HK-2 (cell line): ENCODE results near the gene EEA1.

Experiments used
- DNase-seq: peaks from one replicate; pipeline ENCODE4 v3.0.0-alpha.2; 2018; ENCODE audit not compliant: unreplicated experiment

EEA1 gene

DNA sequence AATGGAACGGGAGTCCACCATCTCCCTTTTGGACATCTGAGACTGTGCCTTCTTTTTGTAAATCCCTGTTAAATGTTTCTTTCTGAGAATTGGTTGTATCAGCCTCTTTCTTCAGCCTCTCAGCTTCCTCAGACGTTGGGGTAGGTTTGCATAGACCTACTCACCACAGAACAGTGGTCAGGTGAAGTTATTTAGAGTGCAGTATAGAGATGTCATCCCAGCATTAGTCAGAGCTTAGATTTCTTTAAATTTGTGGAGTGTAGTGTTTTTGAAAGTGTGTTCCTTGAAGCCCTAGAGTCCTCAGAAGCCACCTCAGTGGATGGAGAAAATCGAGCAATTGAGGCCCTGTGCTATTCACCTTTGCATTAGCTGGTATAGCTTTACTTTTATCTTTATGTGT is 8.9 kb upstream of the EEA1 start:
- no peak for DNase-seq

DNA sequence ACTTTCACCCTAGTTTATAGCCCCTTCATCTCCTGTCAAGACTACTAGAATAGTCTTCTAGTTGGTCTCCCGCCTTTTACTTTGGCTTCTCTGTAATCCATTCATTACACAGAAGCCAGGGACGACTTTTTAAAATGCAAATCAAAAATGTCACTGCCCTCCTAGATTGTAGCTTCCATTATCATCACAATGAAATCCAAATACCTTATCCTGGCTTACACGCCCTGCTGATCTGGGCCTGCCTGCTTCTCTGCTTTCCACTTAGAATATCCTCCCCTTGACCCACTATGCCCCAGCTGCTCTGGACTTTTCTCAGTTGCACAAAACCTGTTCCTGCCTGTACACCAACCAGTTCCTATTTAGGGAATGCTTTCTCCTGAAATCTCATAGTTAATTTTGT is 4.5 kb upstream of the EEA1 start:
- DNase-seq, result no peak

DNA sequence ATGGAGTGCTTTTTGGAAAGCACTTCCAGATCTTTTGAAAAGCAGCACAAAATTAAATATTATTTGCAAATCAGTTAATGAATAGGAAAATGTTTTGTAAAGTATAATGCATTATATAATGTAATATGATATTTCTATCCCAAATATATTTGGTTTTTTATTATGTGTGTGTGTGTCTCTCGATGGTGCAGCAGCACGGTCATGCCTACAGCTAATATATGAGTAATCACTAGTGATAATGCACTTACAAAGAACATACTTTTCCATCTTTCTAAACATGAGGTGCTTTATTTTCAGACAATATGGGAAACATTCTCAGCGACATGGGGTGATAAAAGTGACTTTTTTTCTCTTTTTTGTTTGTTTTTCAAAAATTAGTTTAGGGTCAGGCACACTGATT is 1.3 kb upstream of the EEA1 start:
- DNase-seq, result no peak

DNA sequence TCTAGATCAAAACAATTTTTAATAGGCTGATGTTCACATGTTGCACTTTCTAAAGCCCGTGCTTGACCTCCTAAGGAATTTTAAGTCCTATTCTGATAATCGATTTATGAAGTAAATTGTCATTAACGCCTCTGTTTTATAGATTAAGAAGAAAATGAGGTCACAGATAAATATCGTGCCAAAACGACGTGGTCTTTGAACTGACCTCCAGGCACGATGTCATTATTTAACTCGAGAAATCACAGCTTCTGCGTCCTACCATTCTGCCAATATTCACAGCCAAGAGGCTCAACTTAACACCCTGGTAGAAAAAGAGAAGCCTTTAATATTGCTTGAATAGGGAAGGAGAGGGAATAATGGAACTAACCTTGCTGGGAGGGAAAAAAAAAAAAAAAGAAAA is 888 bp upstream of the EEA1 start:
- DNase-seq, result no peak

DNA sequence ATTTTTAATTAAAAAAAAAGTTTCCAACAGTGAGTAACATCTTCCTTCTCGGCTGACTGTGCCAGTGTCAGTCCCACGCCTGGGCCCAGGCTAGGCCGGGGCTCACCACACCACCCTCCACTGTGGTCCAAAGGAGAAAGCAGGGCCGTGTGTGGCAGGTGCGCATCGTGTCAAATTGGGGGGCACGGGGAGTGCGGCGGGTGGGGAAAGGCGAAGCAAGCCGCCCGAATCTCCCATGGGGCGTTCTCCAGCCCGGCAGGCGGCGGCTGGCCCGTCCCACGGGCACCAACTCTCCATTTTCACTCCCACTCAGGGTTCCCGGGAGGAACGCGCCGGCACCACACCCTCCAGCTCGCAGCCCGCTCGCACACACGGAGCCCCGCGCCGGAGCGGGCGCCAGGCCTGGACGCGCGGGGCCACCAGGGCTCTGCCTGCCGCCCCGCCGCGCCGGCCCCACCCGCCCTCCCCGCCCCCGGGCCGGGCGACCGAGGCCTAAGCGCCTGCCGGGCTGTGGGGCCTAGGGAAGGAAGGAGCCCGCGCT is 604 bp downstream of the EEA1 start:
- no peak for DNase-seq

DNA sequence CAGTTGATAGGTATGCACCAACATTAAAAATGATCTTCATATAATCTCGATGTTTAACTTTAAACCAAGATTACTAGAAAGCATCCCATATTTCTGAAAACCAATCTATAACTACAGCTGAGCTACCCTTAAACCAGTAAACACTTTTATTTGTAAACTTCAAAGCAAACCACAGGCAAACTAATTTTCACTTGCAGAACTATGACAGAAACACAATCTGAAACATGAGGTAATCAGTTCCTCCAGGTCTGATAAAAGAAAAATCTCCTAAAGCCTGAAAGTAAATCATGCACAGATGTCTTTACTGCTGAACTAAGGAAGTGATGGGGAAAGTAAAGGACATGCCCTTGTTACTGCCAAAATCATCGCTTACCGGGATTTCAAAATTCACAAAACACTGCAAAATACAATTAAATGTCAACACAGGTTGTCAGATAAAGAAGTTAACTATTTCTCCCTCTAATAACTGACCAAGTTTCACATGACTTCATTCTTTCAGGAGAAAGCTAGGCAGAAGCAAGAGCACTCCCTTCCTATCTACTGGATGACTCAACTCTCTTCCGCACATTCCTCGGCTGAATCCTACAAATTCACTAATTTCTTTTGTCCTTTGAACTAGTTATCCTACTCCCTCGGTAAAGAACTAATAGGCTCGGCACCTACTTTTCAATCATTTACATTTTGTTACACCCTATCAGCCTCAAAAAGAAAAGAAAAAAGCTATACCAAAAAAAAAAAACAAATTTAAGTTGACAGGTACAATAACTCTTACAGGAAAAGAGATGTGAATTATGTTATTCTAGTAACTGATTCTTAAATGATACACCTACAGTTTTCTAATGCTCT is 1.4 kb downstream of the EEA1 start:
- no peak for DNase-seq

DNA sequence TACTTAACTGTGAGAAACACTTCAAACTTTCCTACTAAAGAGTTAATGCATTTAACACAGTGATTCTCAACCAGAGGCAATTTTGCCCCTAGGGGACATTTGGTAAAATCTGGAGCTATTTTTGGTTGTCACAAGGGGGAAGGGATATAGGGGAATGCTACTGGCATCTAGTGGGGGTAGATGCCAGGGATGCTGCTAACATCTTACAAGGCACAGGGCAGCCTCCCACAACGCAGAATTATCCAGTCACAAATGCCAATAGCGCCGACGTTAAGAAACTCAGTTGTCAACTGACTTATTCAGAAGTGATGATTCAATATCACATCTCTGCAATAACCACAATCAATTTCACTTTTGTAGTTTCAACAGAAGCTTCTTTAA is 2.0 kb downstream of the EEA1 start:
- DNase-seq, result no peak

DNA sequence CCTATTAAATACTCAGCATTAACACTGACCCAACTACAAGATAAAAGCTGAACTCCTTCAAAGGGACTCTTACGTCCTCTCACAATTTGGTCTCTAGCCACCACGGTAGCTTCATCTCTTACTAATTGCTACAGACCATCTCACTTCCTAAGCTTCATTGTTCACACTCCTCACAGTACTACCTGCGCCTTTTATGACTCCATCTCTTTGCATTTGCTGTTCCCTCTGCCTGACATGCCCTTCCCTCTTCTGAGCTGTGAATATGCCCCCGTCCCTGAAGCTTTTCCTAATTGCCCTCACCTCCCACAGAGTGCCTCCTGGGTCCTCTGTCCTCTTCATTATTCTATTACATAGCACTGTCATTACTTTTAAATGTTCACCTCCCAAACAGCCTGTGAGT is 2.5 kb downstream of the EEA1 start:
- no peak for DNase-seq

DNA sequence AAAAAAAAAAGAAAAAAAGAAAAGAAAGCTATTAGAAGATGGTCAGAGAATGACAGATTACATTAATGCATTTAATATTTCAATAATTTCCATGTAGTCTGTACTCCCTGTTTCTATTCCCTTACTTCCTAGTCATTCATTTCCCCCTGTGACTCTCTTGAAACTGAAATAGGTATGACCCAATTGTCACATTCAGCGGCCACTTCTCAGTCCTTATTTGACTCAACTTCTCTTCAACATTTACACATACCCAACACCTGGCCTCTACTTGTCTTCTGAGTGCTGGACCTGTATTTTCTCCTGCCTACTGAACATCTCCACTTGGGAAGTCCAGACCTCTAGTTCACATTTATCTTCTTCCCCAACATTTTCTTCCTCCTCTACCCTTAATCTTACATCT is 7.2 kb downstream of the EEA1 start:
- DNase-seq, result no peak

DNA sequence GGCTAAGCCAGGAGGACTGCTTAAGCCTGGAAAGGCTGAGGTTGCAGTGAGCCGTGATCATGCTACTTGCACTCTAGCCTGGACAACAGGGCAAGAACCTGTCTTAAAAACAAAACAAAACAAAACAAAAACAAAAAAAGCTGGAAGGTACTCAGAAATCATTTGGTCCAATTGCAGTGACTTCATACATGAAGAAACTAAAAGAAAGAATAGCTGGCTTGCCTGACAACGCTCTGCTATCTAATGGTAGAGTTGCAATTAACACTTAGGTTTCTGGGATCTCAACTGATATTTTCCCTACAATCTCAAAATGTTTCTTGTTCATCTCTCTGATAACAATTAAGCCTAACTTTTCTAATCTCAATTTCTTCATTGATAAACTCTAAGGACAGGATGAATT is 13.7 kb downstream of the EEA1 start:
- DNase-seq, result no peak

DNA sequence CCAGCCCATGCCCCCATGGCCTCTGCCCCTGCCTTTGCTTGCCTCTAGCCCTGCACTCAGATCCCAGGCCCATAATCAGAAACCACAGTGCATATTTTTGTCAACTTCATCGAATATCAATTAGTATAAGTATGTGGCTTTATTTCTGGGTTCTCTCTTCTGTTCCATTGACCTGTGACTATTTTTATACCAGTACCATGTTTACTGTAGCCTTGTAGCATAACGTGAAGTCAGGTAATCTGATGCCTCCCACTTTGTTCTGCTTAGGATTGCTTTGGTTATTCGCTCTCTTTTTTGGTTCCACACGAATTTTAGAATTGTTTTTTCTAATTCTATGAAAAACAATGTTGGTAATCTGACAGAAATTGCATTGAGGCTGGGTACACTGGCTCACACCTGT is 14.9 kb downstream of the EEA1 start:
- DNase-seq, result no peak

DNA sequence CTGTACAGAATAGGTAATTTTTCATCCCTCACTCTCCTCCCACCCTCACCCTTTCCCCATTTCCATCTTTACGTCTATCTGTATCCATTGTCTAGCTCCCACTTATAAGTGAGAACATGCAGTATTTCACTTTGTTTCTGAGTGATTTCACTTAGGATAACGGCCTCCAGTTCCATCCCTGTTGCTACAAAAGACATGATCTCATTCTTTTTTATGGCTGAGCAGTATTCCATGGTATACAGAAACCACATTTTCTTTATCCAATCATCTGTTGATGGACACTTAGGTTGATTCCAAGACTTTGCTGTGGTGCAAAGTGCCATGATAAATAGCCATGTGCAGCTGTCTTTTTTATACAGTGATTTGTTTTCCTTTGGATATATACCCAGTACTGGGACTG is 16.4 kb downstream of the EEA1 start:
- DNase-seq, result no peak

DNA sequence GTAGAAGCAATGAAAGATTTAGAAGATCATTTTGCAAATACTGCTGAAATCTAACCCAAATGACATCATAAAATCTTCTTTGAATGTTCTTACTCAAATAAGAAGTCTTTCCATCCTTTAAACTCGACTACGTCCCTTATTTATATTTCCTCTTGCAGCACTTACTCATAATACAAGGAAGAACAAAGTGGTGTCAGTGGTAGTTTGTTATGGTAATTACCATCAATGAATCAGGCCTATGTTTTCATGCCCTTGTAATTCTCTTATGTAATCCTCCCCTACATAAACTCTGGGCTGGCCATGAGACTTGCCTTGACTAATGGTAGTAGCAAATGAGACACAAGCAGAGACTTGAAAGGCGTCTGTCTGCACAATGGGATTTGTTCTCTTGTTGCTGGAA is 17.0 kb downstream of the EEA1 start:
- no peak for DNase-seq

DNA sequence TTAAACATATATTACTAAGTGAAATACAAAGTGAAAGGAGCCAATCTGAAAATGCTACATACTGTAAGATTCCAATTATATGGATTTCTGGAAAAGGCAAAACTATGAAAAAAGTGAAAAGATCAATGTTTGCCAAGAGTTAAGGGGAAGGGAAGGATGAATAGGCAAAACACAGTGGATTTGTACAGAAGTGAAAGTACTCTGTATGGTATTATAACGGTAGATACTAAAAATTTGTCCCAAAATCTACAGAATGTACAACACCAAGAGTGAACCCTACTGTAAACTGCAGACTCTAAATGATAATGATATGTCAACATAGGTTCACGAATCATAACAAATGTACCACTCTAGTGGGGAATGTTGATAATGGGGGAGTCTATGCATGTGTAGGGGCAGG is 17.8 kb downstream of the EEA1 start:
- DNase-seq, result no peak

DNA sequence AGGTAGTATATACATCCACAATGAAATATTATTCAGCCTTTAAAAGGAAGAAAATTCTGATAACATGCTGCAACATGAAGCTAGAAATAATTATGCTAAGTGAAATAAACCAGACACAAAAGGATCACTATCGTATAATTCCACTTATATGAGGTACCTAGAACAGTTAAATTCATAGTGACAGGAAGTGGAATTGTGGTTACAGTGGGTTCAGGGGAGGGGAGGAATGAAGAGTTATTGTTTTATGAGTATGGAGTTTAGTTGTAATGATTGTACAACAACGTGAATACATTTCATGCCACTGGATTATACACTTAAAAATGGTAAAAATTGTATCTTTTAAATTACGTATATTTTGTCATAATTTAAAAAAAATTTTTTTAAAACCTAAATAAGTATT is 21.0 kb downstream of the EEA1 start:
- DNase-seq, result no peak

DNA sequence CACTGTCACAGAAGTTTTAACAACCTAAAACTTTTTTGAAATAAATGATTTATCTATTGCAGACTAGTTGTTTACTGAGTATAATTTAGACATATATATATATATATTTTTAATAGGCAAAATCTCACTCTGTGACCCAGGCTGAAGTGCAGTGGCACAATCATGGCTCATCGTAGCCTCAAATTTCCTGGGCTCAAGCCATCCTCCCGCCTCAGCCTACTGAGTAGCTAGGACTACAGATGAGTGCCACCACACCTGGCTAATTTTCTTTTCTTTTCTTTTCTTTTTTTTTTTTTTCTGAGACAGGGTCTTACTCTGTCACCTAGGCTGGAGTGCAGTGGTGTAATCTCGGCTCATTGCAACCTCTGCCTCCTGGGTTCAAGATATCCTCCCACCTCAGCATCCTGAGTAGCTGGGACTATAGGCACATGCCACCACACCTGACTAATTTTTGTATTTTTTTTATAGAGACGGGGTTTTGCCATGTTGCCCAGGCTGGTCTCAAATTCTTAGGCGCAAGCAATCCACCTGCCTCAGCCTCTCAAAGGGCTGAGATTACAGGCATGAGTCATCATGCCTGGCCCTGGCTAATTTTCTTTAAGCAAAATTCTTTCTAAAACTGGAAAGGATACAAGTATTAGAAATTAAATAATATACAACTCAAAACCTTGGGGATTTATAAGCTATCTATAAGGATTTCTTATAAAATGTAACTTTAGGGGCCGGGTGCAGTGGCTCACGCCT is 23.1 kb downstream of the EEA1 start:
- DNase-seq, result no peak

DNA sequence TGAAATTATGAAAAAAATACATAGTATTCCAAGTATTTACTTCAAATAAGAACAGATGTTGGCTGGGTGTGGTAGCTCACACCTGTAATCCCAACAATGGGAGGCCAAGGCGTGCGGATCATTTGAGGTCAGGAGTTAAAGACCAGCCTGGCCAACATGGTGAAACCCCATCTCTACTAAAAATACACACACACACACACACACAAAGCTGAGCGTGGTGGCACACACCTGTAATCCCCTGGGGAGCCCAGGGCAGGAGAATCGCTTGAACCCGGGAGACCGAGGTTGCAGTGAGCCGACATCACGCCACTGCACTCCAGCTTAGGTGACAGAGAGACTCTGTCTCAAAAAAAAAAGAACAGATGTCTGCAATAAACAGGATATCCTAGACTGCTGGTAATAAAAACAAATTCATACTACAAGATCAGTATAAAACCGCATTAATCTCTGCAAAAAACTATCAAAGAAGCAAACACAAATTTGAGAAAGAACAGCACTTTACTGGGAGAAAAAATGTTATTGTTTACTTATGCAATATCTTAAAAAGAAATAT is 23.8 kb downstream of the EEA1 start:
- no peak for DNase-seq

DNA sequence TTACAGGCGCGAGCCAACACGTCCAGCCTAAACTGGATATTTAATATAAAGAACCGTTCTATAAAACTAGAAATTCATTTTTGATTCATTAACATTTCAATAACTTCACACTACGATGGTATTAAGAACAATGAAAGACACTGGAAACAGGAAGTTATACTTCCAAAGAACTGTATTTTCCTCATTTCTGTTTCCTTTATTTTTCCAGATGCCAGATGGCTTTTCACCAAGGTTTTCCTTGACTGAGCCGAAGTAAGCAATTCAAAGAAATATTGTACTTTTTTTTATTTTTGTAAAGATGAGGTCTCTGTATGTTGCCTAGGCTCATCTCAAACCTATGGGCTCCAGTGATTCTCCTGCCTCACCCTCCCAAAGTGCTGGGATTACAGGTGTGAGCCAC is 28.2 kb downstream of the EEA1 start:
- DNase-seq, result no peak

DNA sequence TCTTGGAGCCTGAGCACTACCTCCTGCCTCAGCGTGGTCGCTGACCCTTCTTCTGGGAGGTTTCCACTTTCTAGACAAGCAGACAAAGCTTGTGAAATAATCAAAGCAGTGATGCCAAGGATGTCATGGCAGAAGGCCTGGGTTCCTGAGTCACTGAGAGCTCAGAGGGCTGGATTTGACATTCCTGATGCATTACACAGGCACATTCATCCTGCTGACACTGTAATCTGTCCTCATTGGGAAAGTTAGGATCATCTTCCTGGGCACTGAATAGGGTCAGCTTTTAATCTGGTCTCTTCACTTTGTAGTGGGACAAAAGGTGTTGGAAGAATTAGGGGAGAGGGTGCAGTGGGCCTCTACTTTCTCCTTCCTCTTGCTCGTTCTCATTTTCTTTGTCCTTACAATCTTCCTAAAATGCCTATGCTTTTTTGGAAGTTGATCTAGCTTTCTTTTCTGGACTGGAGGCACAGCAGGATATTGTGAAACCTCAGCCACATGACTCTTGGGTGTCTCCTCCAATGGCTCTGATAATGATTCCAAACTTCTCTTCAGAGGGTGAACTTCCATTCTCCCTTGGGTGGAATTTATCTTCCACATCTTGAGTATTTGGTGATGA is 29.6 kb downstream of the EEA1 start:
- DNase-seq, result peak; percentile 78

DNA sequence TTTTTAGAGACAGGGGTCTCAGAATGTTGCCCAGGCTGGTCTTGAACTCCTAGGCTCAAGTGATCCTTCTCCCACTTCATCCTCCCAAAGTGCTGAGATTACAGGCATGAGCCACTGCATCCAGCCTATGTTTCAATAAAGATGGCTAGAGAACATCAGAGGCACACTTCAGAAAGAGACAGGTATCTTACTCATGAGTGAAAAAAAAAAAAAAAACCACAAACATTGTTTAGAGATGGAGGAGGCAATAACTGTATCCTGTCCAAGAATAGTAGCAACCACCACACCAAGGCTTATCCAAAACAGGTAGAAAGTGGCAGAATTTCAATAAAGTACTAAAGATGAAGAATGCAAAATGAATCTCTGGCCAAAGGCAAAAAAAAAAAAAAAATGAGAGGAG is 30.3 kb downstream of the EEA1 start:
- DNase-seq, result no peak

DNA sequence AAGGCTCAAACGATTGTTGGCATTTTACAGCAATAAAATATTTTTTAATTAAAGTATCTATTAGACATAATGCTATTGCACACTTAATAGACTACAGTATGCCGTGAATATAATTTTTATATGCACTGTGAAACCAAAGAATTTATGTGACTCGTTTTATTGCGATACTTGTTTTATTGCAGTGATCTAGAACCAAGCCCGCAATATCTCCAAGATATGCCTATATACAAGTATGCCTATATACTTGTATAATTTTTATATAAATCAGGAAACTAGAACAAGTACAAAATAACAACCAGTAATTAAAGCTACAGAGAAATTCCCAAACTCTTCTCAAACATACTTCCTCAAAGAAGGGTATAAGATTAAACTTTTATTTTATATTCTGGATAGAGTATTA is 31.3 kb downstream of the EEA1 start:
- DNase-seq, result no peak

DNA sequence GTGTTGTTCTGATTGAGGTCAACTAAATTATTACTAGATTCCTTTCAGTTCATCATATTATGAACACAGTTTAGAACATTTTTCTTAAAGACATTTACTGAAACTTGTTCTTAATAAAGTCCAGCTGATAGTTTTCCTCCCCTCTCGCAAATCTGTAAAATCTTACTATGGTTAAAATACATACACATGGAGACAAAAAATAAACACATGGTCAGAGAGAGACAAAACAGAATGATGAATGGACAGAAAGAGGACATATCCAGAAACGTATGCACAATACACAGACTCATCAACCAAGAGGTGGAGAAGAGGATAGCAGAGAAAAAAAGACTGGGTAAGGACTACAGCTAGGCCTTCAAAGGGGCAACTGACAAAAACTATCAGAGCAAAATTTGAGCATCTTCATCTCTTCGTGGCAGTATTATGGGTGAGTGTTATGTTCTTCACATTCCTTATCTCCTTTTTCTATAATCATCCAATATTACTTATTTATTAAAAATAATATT is 38.4 kb downstream of the EEA1 start:
- no peak for DNase-seq
